Keratinocyte (primary cell): ENCODE results near the gene ERC2. TPM values are rescaled to one million over a fixed set of nuclear protein-coding genes. Genes with fewer than 3 reads are reported as not detected.

Experiments used
- DNase-seq: peaks from one replicate; pipeline ENCODE4 v3.0.0-alpha.2; 2011; ENCODE audit warnings: low read depth, missing footprints, low spot score
- FAIRE-seq: peaks from 2 replicates; lab custom pipeline; 2011; peaks lifted over from hg19 to GRCh38; lab: Jason Lieb, UNC
- H2AFZ ChIP-seq: 2 replicates; pipeline ENCODE4 v1.6.0; 2012; ENCODE audit warnings: low read length, control low read depth, inconsistent platforms; ENCODE audit not compliant: control insufficient read depth
- H3K27ac ChIP-seq: 2 replicates; pipeline ENCODE4 v1.5.1; 2011; ENCODE audit warnings: low read length; ENCODE audit not compliant: control insufficient read depth, insufficient read depth
- H3K27me3 ChIP-seq: 3 replicates; pipeline ENCODE4 v1.6.0; 2011; ENCODE audit warnings: low read length; ENCODE audit not compliant: control insufficient read depth, insufficient read depth; ENCODE audit errors: extremely low read depth
- H3K36me3 ChIP-seq, 2 experiments: 2 replicates in 1 of 2; 3 replicates in 1 of 2; pipeline ENCODE4 v1.5.1; 2011; ENCODE audit warnings: low read length in 2 of 2, mild to moderate bottlenecking in 1 of 2; ENCODE audit not compliant: control insufficient read depth in 2 of 2, insufficient read depth in 2 of 2; ENCODE audit errors: extremely low read depth in 1 of 2
- H3K4me1 ChIP-seq: 3 replicates; pipeline ENCODE4 v1.5.1; 2011; ENCODE audit warnings: low read length; ENCODE audit not compliant: control insufficient read depth, insufficient read depth; ENCODE audit errors: extremely low read depth
- H3K4me2 ChIP-seq: 3 replicates; pipeline ENCODE4 v1.6.0; 2011; ENCODE audit warnings: low read depth, low read length; ENCODE audit not compliant: control insufficient read depth, insufficient read depth; ENCODE audit errors: extremely low read depth
- H3K4me3 ChIP-seq, 3 experiments: fragments of 200-600 bp in 1 of 3; sonication (generic) in 1 of 3; 2 replicates in 2 of 3; 3 replicates in 1 of 3; pipeline ENCODE4 v1.5.1; 2011 to 2016; ENCODE audit warnings: low read length in 3 of 3, mild to moderate bottlenecking in 3 of 3, control low read depth in 2 of 3, inconsistent platforms in 1 of 3, low read depth in 1 of 3, mixed read lengths in 1 of 3, mixed run types in 1 of 3, moderate library complexity in 1 of 3; ENCODE audit not compliant: control insufficient read depth in 2 of 3, insufficient read depth in 2 of 3; ENCODE audit errors: extremely low read depth in 1 of 3
- H3K79me2 ChIP-seq: 2 replicates; pipeline ENCODE4 v1.6.0; 2012; ENCODE audit warnings: low read length; ENCODE audit not compliant: control insufficient read depth, insufficient read depth
- H3K9ac ChIP-seq: 3 replicates; pipeline ENCODE4 v1.6.0; 2011; ENCODE audit warnings: low read length; ENCODE audit not compliant: control insufficient read depth, insufficient read depth; ENCODE audit errors: extremely low read depth
- H3K9me1 ChIP-seq: 3 replicates; pipeline ENCODE4 v1.6.0; 2011; ENCODE audit warnings: low read length; ENCODE audit not compliant: control insufficient read depth, insufficient read depth; ENCODE audit errors: extremely low read depth
- H3K9me3 ChIP-seq: 2 replicates; pipeline ENCODE4 v1.5.1; 2012; ENCODE audit warnings: low read depth, low read length; ENCODE audit not compliant: control insufficient read depth
- H4K20me1 ChIP-seq: 3 replicates; pipeline ENCODE4 v1.6.0; 2011; ENCODE audit warnings: low read length; ENCODE audit not compliant: control insufficient read depth, insufficient read depth; ENCODE audit errors: extremely low read depth
- EZH2 ChIP-seq: IDR thresholded peaks from one replicate; pipeline ENCODE4 v1.6.1; 2012; ENCODE audit warnings: inconsistent platforms, mild to moderate bottlenecking, low read length, moderate library complexity
- dilution Hi-C: fragments of 300-500 bp; cut with MboI; formaldehyde crosslinking; loops from one replicate; pipeline ENCODE4 v1.7.0; 2020; ENCODE audit warnings: low sequenced_read_pairs; ENCODE audit not compliant: extremely low pct_ligation_motif_present
- polyA plus RNA-seq, 5 experiments: library from polyadenylated mRNA; depleted of rRNA in 3 of 5; stranded (reverse) in 3 of 5; stranded (forward) in 1 of 5; unstranded in 1 of 5; fragments of >200 nt; gene quantifications; 1 replicate in 1 of 5; 2 replicates in 3 of 5; 3 replicates in 1 of 5; pipeline versions ENCODE4 v1.2.1 to v1.2.3, GENCODE V29; 2011 to 2012; ENCODE audit warnings: missing spikeins in 2 of 5, low read depth in 1 of 5, low replicate concordance in 1 of 5
- TF ChIP-seq, protein P1 (sequence below), 3 experiments: IDR thresholded peaks in 1 of 3; conservative IDR thresholded peaks in 1 of 3; optimal IDR thresholded peaks in 1 of 3; 2 replicates in 2 of 3; 3 replicates in 1 of 3; pipeline versions ENCODE3 to v1.5.1; 2011; ENCODE audit warnings: low read length in 3 of 3, mild to moderate bottlenecking in 3 of 3, moderate library complexity in 2 of 3, control low read depth in 1 of 3, inconsistent platforms in 1 of 3; ENCODE audit not compliant: insufficient read depth in 2 of 3; ENCODE audit errors: extremely low read depth in 1 of 3

Gene ERC2
- polyA plus RNA-seq, 1 donor (not counting 4 experiments of a cell fraction or from before 2014, with no cell fraction given): 0.08 TPM

DNA sequence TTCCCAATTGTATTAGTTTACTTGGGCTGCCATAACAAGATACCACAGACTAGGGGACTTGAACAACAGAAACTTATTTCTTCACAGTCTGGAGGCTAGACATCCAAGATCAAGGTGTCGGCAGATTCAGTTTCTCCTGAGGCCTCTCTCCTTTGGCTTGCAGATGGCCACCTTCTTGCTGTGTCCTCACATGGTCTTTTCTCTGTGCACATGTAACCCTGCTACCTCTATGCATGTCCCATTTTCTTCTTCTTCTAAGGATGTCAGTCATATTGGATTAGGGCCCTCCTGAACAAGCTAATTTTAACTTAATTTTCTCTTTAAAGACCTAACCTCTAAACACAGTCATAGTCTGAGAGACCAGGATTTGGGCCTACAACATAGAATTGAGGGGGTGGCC is 644.4 kb downstream of the ERC2 start:
- FAIRE-seq (no peak), DNase-seq (no peak)
- no peaks in the 10 kb centered on the region for H3K9me3 ChIP-seq
- dilution Hi-C loops: no loop called here
- no peak overlapping the region for H3K4me2 ChIP-seq
- H3K4me3 ChIP-seq: no peak overlapping the region
- no peaks in the 10 kb centered on the region for H3K9me1 ChIP-seq
- H4K20me1 ChIP-seq: no peaks in the 10 kb centered on the region
- H3K27ac ChIP-seq: no peak overlapping the region
- no peaks in the 10 kb centered on the region for H3K36me3 ChIP-seq
- H3K79me2 ChIP-seq: no peaks in the 10 kb centered on the region
- no peaks in the 10 kb centered on the region for H3K27me3 ChIP-seq
- TF ChIP-seq, protein P1, sequence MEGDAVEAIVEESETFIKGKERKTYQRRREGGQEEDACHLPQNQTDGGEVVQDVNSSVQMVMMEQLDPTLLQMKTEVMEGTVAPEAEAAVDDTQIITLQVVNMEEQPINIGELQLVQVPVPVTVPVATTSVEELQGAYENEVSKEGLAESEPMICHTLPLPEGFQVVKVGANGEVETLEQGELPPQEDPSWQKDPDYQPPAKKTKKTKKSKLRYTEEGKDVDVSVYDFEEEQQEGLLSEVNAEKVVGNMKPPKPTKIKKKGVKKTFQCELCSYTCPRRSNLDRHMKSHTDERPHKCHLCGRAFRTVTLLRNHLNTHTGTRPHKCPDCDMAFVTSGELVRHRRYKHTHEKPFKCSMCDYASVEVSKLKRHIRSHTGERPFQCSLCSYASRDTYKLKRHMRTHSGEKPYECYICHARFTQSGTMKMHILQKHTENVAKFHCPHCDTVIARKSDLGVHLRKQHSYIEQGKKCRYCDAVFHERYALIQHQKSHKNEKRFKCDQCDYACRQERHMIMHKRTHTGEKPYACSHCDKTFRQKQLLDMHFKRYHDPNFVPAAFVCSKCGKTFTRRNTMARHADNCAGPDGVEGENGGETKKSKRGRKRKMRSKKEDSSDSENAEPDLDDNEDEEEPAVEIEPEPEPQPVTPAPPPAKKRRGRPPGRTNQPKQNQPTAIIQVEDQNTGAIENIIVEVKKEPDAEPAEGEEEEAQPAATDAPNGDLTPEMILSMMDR (optimal IDR thresholded peaks at IDR 0.05 in 1 of 3, IDR thresholded peaks at IDR 0.05 in 1 of 3, conservative IDR thresholded peaks at IDR 0.05 in 1 of 3; ENCODE audit: extremely low read depth in 1 of 3, insufficient read depth in 2 of 3, low read length in 3 of 3): no peak
- TF ChIP-seq EZH2: no peak
- H3K9ac ChIP-seq: no peak overlapping the region
- no peak overlapping the region for H2AFZ ChIP-seq
- H3K4me1 ChIP-seq: no peaks in the 10 kb centered on the region

DNA sequence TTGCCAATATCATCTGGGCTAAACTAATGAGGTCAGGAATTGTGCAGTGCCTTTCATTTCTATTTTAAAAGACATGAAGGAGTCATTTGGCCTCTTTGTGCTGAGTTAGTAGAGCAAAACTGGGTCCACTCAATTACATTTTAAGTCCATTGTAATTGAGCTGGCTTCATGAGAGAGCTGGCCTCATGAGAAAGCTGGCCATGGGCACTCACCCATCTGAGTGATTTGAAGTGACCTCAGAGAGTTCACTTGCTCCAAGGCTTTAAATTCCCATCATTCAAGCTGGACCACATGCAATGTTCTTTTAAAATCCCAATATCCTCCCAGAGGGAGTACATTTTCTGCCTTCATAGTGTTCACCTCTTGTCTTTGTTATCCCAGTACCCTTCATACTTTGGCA is 645.3 kb downstream of the ERC2 start:
- Histone ChIP-seq H2AFZ (no peak overlapping the region), H4K20me1 (no peaks in the 10 kb centered on the region), H3K4me1 (no peaks in the 10 kb centered on the region), H3K4me2 (no peak overlapping the region), H3K4me3 (no peak overlapping the region), H3K79me2 (no peaks in the 10 kb centered on the region), H3K36me3 (no peaks in the 10 kb centered on the region), H3K9me3 (no peaks in the 10 kb centered on the region), H3K27ac (no peak overlapping the region), H3K9ac (no peak overlapping the region), H3K27me3 (no peaks in the 10 kb centered on the region), H3K9me1 (no peaks in the 10 kb centered on the region)
- TF ChIP-seq, protein P1 (optimal IDR thresholded peaks at IDR 0.05 in 1 of 3, IDR thresholded peaks at IDR 0.05 in 1 of 3, conservative IDR thresholded peaks at IDR 0.05 in 1 of 3; ENCODE audit: extremely low read depth in 1 of 3, insufficient read depth in 2 of 3, low read length in 3 of 3): no peak
- no peak for TF ChIP-seq EZH2
- dilution Hi-C loops: no loop called here
- DNase-seq: no peak
- FAIRE-seq: no peak
